Memory B cell (primary cell): ENCODE results near the gene NPIPA5.
"Not testable (repeated sequence)": the region's sequence is repeated elsewhere in the genome, so short reads cannot be mapped to it uniquely, and the experiment has no call there.

Experiments
- ATAC-seq: fragments of 150-1000 bp; cut with Tn5 transposase; 2 replicates; pipeline ENCODE4 v1.10.0; 2021; ENCODE audit warnings: low read depth, mild to moderate bottlenecking, moderate library complexity
- DNase-seq, 2 donors: peaks; one replicate each; pipeline ENCODE4 v3.0.0; 2022; ENCODE audit warnings: low spot score in 2 of 2
- H3K27ac Mint-ChIP-seq: one replicate; pipeline ENCODE4 v1.8.0; 2022; ENCODE audit warnings: mild to moderate bottlenecking, moderate library complexity, mixed read lengths
- H3K27me3 Mint-ChIP-seq: one replicate; pipeline ENCODE4 v1.8.0; 2022; ENCODE audit warnings: mixed read lengths
- H3K36me3 Mint-ChIP-seq: one replicate; pipeline ENCODE4 v1.8.0; 2022; ENCODE audit warnings: mild to moderate bottlenecking, mixed read lengths
- H3K4me1 Mint-ChIP-seq: one replicate; pipeline ENCODE4 v1.8.0; 2022; ENCODE audit warnings: mixed read lengths
- H3K4me3 Mint-ChIP-seq: one replicate; pipeline ENCODE4 v1.8.0; 2022; ENCODE audit warnings: mild to moderate bottlenecking, moderate library complexity, mixed read lengths
- H3K9me3 Mint-ChIP-seq: one replicate; pipeline ENCODE4 v1.8.0; 2022; ENCODE audit warnings: mixed read lengths

Gene NPIPA5

DNA sequence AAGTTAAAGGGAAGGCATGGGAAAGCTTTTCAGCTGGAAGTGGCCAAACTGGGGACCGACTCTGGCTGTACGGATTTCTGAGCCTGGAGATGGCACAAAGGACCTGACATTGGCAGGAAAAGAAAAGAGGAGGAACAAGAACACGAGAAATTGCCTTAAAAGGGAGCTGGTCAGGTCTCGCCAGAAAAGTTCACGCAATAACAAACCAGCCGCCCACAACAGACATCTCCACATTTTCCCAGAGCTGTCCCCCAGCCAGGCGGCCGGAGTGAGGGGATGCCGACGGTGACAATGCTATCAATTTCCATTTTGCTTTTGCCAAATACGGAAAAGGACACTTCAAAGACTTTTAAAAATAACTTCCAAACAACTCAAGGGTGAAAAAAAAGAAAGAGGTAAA, 26.8 kb downstream of the NPIPA5 start:
- H3K27ac Mint-ChIP-seq, H3K36me3 Mint-ChIP-seq, H3K4me3 Mint-ChIP-seq, ATAC-seq, H3K4me1 Mint-ChIP-seq, H3K9me3 Mint-ChIP-seq, DNase-seq, H3K27me3 Mint-ChIP-seq: not testable (repeated sequence)

- not testable (repeated sequence) for H3K4me3 Mint-ChIP-seq, H3K4me1 Mint-ChIP-seq, ATAC-seq, DNase-seq, H3K27ac Mint-ChIP-seq, H3K9me3 Mint-ChIP-seq, H3K27me3 Mint-ChIP-seq, H3K36me3 Mint-ChIP-seq
Measured at GRCh38 chr16:15348721-15349120, 29.4 kb downstream of the NPIPA5 start.

GRCh38 chr16:15342337-15342736, 35.8 kb downstream of the NPIPA5 start:
- H3K4me3 Mint-ChIP-seq, ATAC-seq, DNase-seq, H3K4me1 Mint-ChIP-seq, H3K27ac Mint-ChIP-seq, H3K27me3 Mint-ChIP-seq, H3K36me3 Mint-ChIP-seq, H3K9me3 Mint-ChIP-seq: not testable (repeated sequence)

- not testable (repeated sequence) for H3K27ac Mint-ChIP-seq, H3K4me3 Mint-ChIP-seq, H3K9me3 Mint-ChIP-seq, DNase-seq, H3K27me3 Mint-ChIP-seq, ATAC-seq, H3K36me3 Mint-ChIP-seq, H3K4me1 Mint-ChIP-seq
Measured at GRCh38 chr16:15338986-15339385, 39.1 kb downstream of the NPIPA5 start.

DNA sequence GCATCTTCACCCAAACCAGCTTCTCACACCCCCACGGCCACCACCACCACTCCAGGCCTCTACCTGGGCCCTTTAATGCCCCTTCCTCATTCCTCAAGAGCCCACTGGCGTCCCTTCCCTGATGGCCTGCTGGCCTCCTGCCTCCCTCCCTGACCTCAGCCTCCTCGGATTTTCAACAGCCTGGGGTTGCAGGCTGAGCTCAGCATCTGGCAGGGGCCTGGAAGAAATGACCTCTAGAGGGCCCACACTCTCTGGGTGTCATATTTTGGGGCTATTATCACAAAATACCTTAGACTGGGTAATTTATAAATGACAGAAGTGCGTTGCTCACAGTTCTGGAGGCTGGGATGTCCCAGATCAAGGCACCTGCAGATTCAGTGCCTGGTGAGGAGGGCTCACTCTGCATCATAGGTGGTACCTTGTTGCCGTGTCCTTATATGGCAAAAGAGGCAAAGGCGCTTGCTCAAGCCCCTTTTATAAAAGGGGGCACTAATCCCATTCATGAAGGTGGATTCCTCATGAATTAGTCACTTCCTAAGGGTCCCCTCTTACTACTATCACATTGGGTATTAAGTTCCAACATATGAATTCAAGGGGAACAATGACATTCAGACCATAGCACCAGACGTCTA, 40.0 kb downstream of the NPIPA5 start:
- DNase-seq, H3K36me3 Mint-ChIP-seq, H3K9me3 Mint-ChIP-seq, H3K4me3 Mint-ChIP-seq, ATAC-seq, H3K27me3 Mint-ChIP-seq, H3K4me1 Mint-ChIP-seq, H3K27ac Mint-ChIP-seq: not testable (repeated sequence)

DNA sequence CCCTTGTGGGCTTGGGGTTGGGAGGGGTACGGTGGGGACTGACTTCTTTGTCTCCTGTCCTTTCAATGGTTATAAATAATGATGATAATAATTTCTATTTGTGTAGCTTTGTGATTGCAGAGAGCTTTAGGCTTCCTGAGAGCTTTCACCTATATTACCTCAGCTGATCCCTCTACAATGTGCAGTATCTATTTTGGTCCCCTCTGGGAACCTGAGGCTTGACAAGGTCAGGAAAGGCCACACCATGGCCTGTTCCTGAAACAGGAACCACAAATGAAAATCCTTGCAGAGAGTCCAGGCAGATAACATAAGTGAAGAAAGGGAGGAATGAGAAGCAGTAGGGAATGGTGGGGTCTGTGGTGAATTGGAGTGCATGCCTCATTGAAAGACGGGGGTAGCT, 42.5 kb downstream of the NPIPA5 start:
- not testable (repeated sequence) for ATAC-seq, DNase-seq, H3K4me3 Mint-ChIP-seq, H3K4me1 Mint-ChIP-seq, H3K27me3 Mint-ChIP-seq, H3K27ac Mint-ChIP-seq, H3K36me3 Mint-ChIP-seq, H3K9me3 Mint-ChIP-seq

- not testable (repeated sequence) for H3K4me1 Mint-ChIP-seq, H3K27ac Mint-ChIP-seq, DNase-seq, ATAC-seq, H3K36me3 Mint-ChIP-seq, H3K4me3 Mint-ChIP-seq, H3K9me3 Mint-ChIP-seq, H3K27me3 Mint-ChIP-seq
Measured at GRCh38 chr16:15333969-15334368, 44.1 kb downstream of the NPIPA5 start.

DNA sequence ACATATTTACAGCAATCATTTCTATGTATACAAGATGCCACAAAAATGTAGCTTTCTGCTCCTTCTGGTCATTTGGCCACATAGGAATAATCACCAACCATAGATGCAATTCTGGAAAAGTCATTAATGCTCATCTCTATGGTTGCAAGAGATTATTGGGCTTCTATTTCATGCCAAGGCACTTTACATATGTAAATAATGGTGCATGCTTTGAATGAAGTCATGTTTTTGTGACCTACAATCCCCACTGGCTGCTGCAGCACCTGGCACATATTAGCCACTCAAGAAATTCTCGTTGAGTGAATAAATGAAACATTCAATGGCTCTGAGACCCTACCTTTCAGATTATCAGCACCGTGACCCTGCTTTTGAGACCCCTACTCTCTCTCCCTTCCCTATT, 47.1 kb downstream of the NPIPA5 start:
- not testable (repeated sequence) for H3K27me3 Mint-ChIP-seq, H3K4me1 Mint-ChIP-seq, DNase-seq, H3K9me3 Mint-ChIP-seq, H3K4me3 Mint-ChIP-seq, ATAC-seq, H3K36me3 Mint-ChIP-seq, H3K27ac Mint-ChIP-seq

DNA sequence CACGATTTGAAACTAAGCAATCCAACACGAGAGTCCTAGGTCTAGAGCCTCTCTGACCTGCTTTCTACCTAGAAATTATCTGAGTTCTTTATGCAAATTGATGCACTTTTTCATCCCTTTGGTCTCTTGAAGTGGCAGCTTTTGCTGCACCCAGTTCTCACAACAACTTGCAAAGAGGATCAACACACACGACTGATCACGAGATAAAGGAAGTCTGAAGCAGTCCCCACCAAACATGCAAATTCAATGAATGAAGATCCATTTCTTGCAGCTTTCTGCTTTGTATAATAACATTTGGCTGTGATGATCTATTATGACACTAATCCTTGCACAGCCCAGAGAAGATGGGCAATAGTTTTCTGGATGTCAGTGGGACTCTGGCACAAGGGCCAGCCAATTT, 53.1 kb downstream of the NPIPA5 start:
- not testable (repeated sequence) for H3K4me1 Mint-ChIP-seq, H3K27me3 Mint-ChIP-seq, H3K36me3 Mint-ChIP-seq, H3K9me3 Mint-ChIP-seq, DNase-seq, H3K4me3 Mint-ChIP-seq, H3K27ac Mint-ChIP-seq
- ATAC-seq = peak; percentile 98

GRCh38 chr16:15323373-15323772, 54.7 kb downstream of the NPIPA5 start:
- H3K4me1 Mint-ChIP-seq, H3K27me3 Mint-ChIP-seq, DNase-seq, H3K4me3 Mint-ChIP-seq, H3K27ac Mint-ChIP-seq, H3K9me3 Mint-ChIP-seq, H3K36me3 Mint-ChIP-seq, ATAC-seq: not testable (repeated sequence)

- not testable (repeated sequence) for ATAC-seq, DNase-seq, H3K36me3 Mint-ChIP-seq, H3K9me3 Mint-ChIP-seq, H3K4me1 Mint-ChIP-seq, H3K4me3 Mint-ChIP-seq, H3K27me3 Mint-ChIP-seq, H3K27ac Mint-ChIP-seq
Measured at GRCh38 chr16:15321221-15321620, 56.9 kb downstream of the NPIPA5 start.

- not testable (repeated sequence) for H3K36me3 Mint-ChIP-seq, H3K4me3 Mint-ChIP-seq, H3K4me1 Mint-ChIP-seq, H3K9me3 Mint-ChIP-seq, H3K27me3 Mint-ChIP-seq, H3K27ac Mint-ChIP-seq, ATAC-seq, DNase-seq
Measured at GRCh38 chr16:15314562-15314961, 63.5 kb downstream of the NPIPA5 start.
